ENCODE results near the gene CNOT6.

Gene CNOT6

GRCh38 chr5:180624587-180624986 lies 130.4 kb downstream of the CNOT6 start:
- DNase-seq = no peak

- no peak for DNase-seq
Observed at GRCh38 chr5:180625125-180625790, 131.1 kb downstream of the CNOT6 start.

GRCh38 chr5:180625791-180626660 lies 131.8 kb downstream of the CNOT6 start:
- DNase-seq = no peak

GRCh38 chr5:180626661-180627385 lies 132.6 kb downstream of the CNOT6 start:
- no peak for DNase-seq

- DNase-seq = no peak
Observed at GRCh38 chr5:180627386-180628120, 133.4 kb downstream of the CNOT6 start.

All from SW 1271 (cell line).